GM23248 (cell line): Measurements from ENCODE around the gene RNF215.

Source experiments
- EZH2 ChIP-seq: fragments of 200-600 bp; sonication (generic); IDR thresholded peaks from 2 replicates; pipeline ENCODE4 v1.6.1; 2018; ENCODE audit warnings: antibody characterized with exemption, mild to moderate bottlenecking; ENCODE audit not compliant: insufficient read depth, poor library complexity, severe bottlenecking
- EZH2phosphoT487 ChIP-seq: fragments of 200-600 bp; sonication (generic); IDR thresholded peaks from 2 replicates; pipeline ENCODE4 v1.6.1; 2018; ENCODE audit warnings: antibody characterized with exemption, moderate library complexity, mild to moderate bottlenecking, low read depth; ENCODE audit not compliant: insufficient read depth

- TF ChIP-seq EZH2, result no peak
- no peak for TF ChIP-seq EZH2phosphoT487
Observed at GRCh38 chr22:30413001-30413400, 25.8 kb upstream of the RNF215 start.
